NCI-H748 (cell line): ENCODE measurements around the gene RNU5B-1.

Experiments used
- DNase-seq: peaks from one replicate; lab custom pipeline; 2025; ENCODE audit not compliant: unreplicated experiment; lab: John Stamatoyannopoulos, UW

Gene RNU5B-1

DNA sequence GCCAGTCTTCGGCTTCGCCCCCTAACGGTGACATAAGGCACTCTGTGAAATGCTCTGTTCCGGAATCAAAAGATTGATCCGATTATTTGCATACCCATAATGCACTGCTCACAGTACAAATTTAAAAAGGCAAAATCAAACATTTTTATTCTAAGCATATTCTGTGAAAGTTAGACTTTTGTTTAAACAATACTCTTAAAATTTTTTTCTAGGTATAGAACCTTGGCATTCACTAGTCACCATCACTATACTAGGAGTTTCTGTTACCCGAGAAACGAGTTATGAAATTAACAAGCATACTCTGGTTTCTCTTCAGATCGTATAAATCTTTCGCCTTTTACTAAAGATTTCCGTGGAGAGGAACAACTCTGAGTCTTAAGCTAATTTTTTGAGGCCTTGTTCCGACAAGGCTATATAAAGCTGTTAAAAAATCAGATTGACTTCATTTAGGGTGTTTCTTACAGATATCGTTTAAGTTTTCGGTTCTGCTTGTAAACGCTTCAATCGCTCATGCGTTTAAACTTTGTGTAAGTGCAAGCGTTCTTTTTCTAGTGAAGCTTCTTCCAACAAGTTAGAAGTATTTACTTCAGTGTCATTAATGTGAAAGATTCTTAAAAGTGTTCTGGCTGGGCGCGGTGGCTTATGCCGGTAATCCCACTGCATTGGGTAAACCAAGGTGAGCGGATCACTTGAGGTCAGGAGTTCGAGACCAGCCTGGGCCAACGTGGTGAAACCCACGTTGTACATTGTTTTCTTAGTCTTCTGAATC is at the start of gene RNU5B-1:
TSS of gene RNU5B-1 (plus strand) at position 297 of the 769 bp plus-strand sequence.
- DNase-seq, result peak; percentile 93

DNA sequence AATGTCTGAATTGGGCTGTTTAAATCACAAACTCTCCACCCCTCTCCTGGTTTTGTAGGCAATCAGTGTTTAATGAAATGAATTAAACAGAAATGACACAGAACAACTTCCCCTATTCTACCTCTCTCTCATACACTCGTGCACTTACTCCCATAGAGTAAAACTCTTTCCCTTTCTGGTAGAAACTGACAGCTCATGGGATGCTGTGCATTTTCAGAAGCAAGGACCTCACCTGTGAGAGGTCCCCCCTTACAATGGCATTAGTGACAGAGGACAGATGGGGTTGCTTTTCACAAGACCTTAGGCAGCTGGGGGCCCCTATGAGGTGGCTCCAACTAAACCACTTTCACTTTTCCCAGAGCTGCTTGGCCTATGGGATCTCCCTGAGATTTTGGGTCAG is 49.7 kb upstream of the RNU5B-1 start:
- DNase-seq, result no peak

DNA sequence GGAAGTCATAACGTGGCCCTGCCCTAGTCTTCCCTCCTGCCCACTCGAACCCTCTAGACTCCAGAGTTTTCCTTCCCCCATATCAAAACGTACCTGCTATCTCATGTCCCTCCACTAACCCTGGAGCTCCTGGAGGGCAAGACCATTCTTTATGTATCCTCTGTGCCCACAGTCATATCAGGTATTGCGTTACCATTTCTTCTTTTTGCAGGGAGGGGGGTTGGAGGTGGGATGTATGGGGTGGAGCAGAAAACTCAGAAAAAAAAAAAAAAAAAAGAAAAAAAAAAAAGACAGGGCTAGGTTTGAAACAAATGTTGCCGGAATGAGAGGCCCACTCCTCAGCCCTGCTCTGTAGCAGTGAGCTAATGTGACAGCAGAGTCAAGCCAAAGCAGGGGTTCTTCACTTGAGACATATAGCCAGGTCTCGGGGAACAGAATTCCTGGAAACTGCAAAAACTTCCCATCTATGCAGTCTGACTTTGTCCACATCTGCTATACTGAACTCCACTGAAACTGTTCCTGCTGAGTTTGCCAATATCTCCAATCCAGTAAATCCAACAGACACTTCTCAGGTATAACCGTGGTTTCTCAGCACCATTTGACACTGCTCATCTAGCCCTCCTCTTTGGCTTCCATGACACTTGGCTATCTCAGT is 48.9 kb upstream of the RNU5B-1 start:
- DNase-seq, result no peak

DNA sequence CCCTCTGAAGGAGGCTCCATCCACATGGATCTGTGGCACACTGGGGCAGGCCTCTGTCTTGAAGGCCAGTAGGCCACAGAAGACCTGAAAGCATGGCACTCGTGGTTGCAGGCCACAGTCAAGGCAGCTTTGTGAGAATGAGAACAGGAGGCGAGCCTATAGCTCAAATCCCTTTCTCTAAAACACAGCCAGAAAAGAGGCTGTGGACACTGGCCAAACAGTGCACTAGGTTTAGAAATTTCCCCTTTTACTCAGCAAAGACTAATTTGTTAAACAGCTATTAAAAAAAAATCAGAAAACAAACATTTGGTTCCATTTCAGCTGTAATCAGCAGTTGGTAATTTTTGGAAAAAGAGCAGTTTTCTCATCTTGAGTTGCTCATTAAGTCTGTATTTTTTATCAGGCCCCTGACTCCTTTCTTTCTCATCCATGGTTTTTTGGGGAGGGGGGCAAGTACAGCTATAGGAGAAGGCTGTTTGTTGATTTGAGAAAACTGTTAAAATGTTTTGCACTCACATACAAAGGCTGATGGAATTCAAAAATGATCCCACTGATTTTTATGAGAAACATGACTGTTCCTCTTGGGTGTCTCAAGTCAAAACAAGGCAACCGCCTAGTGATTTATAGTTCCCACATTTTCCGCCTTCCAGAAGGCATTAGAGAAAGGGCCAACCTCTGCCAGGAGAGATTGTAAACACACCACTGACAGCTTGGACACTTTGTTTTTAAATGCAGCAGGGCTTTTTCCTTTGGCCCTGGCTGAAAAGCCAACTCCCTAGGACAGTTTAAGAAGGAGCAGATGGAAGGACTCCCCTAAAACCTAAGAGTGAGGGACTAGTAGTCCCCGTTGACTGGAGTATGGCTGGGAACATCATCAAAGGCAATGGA is 45.9 kb upstream of the RNU5B-1 start:
- no peak for DNase-seq

DNA sequence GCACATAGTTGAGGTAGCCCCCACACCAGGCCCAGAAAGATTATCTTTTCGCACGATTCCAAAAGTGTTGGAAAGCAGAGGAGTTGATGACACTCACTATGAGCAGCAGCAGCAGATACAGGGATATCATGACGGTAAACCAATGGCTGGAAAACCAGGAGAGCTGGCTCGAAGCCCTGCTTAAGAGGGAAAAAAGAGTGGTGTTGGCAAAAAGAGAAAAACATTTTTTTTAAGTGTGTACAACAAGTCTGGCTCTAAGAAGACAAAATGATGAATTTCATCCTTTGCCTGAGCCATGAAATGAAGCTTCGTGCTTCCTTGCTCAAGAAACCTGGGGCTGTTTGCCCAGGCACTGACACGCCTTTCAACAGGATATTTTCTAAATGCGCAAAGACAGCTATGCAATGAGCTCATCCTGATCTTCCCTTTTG is 45.1 kb upstream of the RNU5B-1 start:
- DNase-seq, result no peak

DNA sequence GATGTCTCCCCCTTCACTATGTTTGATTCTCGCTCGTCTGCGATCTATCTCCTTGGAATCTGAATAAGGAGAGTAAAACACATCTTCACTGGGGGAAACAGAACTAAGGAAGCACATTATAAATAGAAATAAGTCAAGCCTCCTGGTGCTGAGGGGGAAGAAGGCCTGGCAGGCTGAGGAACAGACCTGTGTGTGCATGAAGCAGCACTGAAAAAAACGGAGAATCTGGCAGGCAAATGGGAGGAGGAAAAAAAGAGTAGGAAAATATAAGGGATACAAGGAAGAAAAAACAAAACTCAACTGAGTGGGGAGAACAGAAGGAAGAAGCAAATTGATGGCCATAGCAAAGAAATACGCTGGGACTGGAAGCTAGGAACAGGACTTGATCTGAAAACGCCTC is 43.5 kb upstream of the RNU5B-1 start:
- no peak for DNase-seq

GRCh38 chr15:65263313-65263712 is 41.2 kb upstream of the RNU5B-1 start:
- DNase-seq, result no peak

- DNase-seq, result no peak
Observed at GRCh38 chr15:65264863-65265430, 39.5 kb upstream of the RNU5B-1 start.

GRCh38 chr15:65266469-65266868 is 38.0 kb upstream of the RNU5B-1 start:
- DNase-seq, result no peak

DNA sequence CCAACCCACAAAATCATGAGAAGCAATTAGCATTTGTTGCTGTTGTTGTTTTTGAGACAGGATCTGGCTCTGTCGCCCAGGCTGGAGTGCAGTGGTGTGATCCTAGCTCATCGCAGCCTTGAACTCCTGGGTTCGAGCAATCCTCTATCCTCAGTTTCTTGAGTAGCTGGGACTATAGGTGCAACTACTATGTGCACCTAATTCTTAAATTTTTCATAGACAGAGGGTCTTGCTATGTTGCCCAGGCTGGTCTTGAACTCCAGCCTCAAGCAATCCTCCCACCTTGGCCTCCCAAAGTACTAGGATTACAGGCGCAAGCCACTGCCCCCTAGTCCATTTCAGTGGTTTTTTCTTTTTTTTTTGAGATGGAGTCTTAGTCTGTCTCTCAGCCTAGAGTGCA is 36.1 kb upstream of the RNU5B-1 start:
- DNase-seq, result no peak

- DNase-seq, result peak; percentile 41
Observed at GRCh38 chr15:65270811-65271545, 33.5 kb upstream of the RNU5B-1 start.

DNA sequence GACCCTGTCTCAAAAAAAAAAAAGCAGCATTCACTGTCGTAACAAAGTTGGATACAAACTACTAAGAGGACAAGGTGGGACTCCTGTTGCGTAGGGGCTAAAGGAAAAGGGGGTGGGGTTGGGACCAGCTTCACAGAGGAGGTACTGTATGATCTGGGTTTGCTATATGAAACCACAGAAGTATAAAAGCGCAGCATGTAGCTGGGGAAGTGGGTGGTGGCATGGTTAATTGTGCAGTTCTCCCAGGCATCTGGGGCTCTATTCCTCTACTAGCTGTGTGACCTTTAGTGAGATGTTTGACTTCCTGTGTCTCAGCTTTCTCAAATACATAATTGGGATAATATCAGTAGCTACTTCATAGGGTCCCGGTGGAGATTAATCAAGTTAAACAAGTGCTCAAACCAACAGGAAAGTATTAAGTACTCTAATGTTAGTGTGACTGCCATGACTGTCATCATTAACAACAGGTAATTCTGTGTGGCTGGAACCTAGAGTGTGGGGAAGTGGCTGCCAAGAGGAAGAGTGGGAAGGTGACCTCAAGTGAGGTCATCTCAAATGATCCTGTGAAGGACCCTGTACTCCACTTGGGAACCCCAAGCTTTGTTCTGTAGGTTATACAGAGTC is 29.3 kb upstream of the RNU5B-1 start:
- no peak for DNase-seq

- DNase-seq, result no peak
Observed at GRCh38 chr15:65275728-65276126, 28.8 kb upstream of the RNU5B-1 start.

GRCh38 chr15:65277015-65277414 is 27.5 kb upstream of the RNU5B-1 start:
- DNase-seq, result no peak

GRCh38 chr15:65278480-65278879 is 26.0 kb upstream of the RNU5B-1 start:
- no peak for DNase-seq

DNA sequence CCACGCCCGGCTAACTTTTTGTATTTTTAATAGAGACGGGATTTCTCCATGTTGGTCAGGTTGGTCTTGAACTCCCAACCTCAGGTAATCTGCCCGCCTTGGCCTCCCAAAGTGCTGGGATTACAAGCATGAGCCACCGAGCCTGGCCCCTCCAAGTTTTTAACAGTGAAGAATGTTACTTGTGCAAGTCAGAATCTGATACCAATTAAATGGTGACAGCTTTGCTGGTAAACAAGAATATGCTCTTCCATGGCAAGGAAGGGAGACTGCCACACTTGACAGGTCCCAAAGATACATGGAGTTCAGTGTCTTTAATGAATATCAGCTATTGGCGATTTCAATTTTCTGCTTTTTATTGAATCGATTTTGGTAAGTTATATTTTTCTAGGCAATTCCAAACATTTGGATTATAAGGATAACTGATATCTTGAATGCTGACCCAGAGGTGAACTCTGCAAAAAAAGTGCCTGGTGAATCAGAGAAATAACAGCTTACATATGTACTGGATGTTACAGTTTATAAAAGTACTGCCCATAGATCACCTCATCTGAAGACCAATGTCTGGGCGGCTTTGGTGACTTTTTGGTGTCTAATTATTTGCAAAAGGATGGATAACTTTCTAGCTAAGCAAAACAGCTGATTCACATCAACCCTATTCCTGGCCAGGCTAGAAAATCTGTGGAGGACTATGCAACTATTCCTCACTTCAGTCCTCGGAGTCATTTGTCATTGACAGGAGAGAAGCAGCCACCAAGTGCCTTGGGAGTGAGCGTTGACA is 19.0 kb upstream of the RNU5B-1 start:
- no peak for DNase-seq

DNA sequence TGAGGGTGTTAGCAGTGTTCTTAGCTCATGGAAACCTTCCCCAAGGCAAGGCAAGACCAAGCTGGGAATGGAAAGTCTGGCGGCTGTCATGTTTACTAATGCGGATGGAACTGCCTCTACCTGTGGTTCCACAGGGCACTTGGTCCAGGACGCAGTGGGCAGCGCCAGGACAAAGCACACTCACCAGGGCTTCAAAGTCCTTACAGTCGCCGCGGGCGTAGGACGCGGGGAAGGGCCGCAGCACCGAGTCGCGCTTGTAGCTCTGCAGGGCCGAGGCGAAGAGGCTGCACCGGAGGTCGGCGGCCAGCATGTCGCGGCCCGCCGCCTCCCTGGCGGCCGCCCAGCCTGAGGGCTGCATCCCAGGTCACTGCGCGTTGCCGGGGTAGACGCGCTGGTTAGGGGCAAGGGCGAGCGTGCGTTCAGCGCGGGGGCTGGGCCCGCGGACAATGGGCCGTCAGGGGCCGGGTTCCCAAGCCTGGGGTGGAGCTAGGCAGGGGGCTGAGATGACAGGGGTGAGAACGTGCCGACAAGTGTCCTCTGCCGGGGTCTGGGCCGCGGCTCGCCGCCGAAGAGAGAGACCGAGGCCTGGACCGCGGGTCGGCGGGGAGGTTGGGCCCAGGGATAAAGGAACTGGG is 18.3 kb upstream of the RNU5B-1 start:
- DNase-seq, result no peak

GRCh38 chr15:65286704-65287519 is 17.6 kb upstream of the RNU5B-1 start, which contains the start of gene PARP16:
PARP16 (minus strand) TSS chr15:65286883; CDS start chr15:65286426, 457 bp downstream.
- peak; percentile 93 for DNase-seq
